GM21381 (cell line): ENCODE measurements around the gene RHEB.
A peak's percentile ranks its signal among the peaks of the same experiment; 100 is the strongest.
"Not testable (repeated sequence)": the region's sequence is repeated elsewhere in the genome, so short reads cannot be mapped to it uniquely, and the experiment has no call there.

ENCODE experiments used
- ATAC-seq: cut with Tn5 transposase; IDR thresholded peaks from one replicate; pipeline ENCODE4 v1.9.1; 2021; ENCODE audit warnings: mild to moderate bottlenecking, moderate library complexity; ENCODE audit not compliant: unreplicated experiment

Gene RHEB

GRCh38 chr7:151519765-151520418, at the start of gene RHEB:
TSS of gene RHEB (minus strand) at chr7:151519895. CDS start at chr7:151519511, 384 bp downstream.
- ATAC-seq = peak; percentile 70

GRCh38 chr7:151566897-151567320, 47.2 kb upstream of the RHEB start:
- ATAC-seq = no peak

- ATAC-seq = no peak
Observed at GRCh38 chr7:151565541-151565940, 45.8 kb upstream of the RHEB start.

- no peak for ATAC-seq
Observed at GRCh38 chr7:151560243-151560642, 40.5 kb upstream of the RHEB start.

- no peak for ATAC-seq
Observed at GRCh38 chr7:151559557-151560183, 40.0 kb upstream of the RHEB start.

- ATAC-seq = no peak
Observed at GRCh38 chr7:151558575-151558974, 38.9 kb upstream of the RHEB start.

GRCh38 chr7:151556592-151556991, 36.9 kb upstream of the RHEB start:
- no peak for ATAC-seq

GRCh38 chr7:151553356-151553755, 33.7 kb upstream of the RHEB start:
- ATAC-seq = no peak

- ATAC-seq = no peak
Observed at GRCh38 chr7:151552352-151553028, 32.8 kb upstream of the RHEB start.

GRCh38 chr7:151551820-151552219, 32.1 kb upstream of the RHEB start:
- ATAC-seq = no peak

- ATAC-seq = no peak
Observed at GRCh38 chr7:151550656-151551286, 31.1 kb upstream of the RHEB start.

GRCh38 chr7:151549644-151550043, 29.9 kb upstream of the RHEB start:
- ATAC-seq = no peak

- ATAC-seq = no peak
Observed at GRCh38 chr7:151549083-151549482, 29.4 kb upstream of the RHEB start.

- ATAC-seq = no peak
Observed at GRCh38 chr7:151544183-151544582, 24.5 kb upstream of the RHEB start.

- no peak for ATAC-seq
Observed at GRCh38 chr7:151542606-151543130, 23.0 kb upstream of the RHEB start.

GRCh38 chr7:151541709-151542499, 22.2 kb upstream of the RHEB start:
- no peak for ATAC-seq

- ATAC-seq = no peak
Observed at GRCh38 chr7:151540146-151540545, 20.5 kb upstream of the RHEB start.

- ATAC-seq = no peak
Observed at GRCh38 chr7:151539088-151539671, 19.5 kb upstream of the RHEB start.

- ATAC-seq = no peak
Observed at GRCh38 chr7:151537818-151538561, 18.3 kb upstream of the RHEB start.

- not testable (repeated sequence) for ATAC-seq
Observed at GRCh38 chr7:151536178-151536577, 16.5 kb upstream of the RHEB start.
